HL-60 (cell line): ENCODE measurements around the gene DIO1.

Experiments used
- DNase-seq, 2 experiments: peaks; one replicate each; pipeline ENCODE4 v3.0.0-alpha.2; 2010 to 2020; ENCODE audit warnings: low read depth in 1 of 2, low spot score in 1 of 2
- H3K27ac ChIP-seq: fragments of 250-450 bp; sonication (Bioruptor Pico); replicated peaks from 2 replicates; pipeline ENCODE4 v1.5.1; 2020; ENCODE audit warnings: mild to moderate bottlenecking, moderate library complexity
- H3K27me3 ChIP-seq: fragments of 250-450 bp; sonication (Bioruptor Pico); 2 replicates; pipeline ENCODE4 v1.5.1; 2021; ENCODE audit warnings: mild to moderate bottlenecking, moderate library complexity; ENCODE audit not compliant: insufficient read depth, poor library complexity, severe bottlenecking
- H3K4me3 ChIP-seq: replicated peaks from 2 replicates; pipeline ENCODE4 v1.5.1; 2011; ENCODE audit warnings: mild to moderate bottlenecking, control low read depth, low read length; ENCODE audit not compliant: insufficient read depth
- CTCF ChIP-seq: IDR thresholded peaks from one replicate; pipeline ENCODE4 v1.5.1; 2011; ENCODE audit warnings: low read length, control low read depth, inconsistent platforms; ENCODE audit not compliant: insufficient read depth
- GABPA ChIP-seq: IDR thresholded peaks from 2 replicates; pipeline ENCODE4 v1.6.1; 2012; ENCODE audit warnings: low read depth
- POLR2AphosphoS5 ChIP-seq: IDR thresholded peaks from 2 replicates; pipeline ENCODE4 v1.6.1; 2012; ENCODE audit warnings: low read depth
- REST ChIP-seq: IDR thresholded peaks from 2 replicates; pipeline ENCODE4 v1.6.1; 2012; ENCODE audit warnings: low read depth; ENCODE audit not compliant: insufficient replicate concordance
- SPI1 ChIP-seq: IDR thresholded peaks from 2 replicates; pipeline ENCODE4 v1.6.1; 2012; ENCODE audit warnings: low read depth, mild to moderate bottlenecking, borderline replicate concordance

Gene DIO1

GRCh38 chr1:53948291-53948690 is 54.3 kb downstream of the DIO1 start:
- Histone ChIP-seq H3K27me3 (no peaks in the 10 kb centered on the region), H3K27ac (no peak overlapping the region), H3K4me3 (no peak overlapping the region)
- TF ChIP-seq POLR2AphosphoS5: no peak
- no peak for TF ChIP-seq GABPA
- TF ChIP-seq CTCF: no peak
- TF ChIP-seq SPI1: no peak
- no peak for TF ChIP-seq REST
- DNase-seq: no peak

GRCh38 chr1:53949023-53949990 is 55.3 kb downstream of the DIO1 start:
- H3K27me3 ChIP-seq: no peaks in the 10 kb centered on the region
- TF ChIP-seq CTCF (peak; percentile 23), REST (no peak)
- DNase-seq: peak in 1 of 2 experiments; percentile 44
- H3K4me3 ChIP-seq: no peak overlapping the region
- H3K27ac ChIP-seq: no peak overlapping the region

- H3K4me3 ChIP-seq: no peak overlapping the region
- TF ChIP-seq CTCF: no peak
- TF ChIP-seq SPI1: no peak
- no peak for TF ChIP-seq GABPA
- no peak for TF ChIP-seq POLR2AphosphoS5
- TF ChIP-seq REST: no peak
- DNase-seq: no peak
- no peaks in the 10 kb centered on the region for H3K27me3 ChIP-seq
- no peak overlapping the region for H3K27ac ChIP-seq
Observed at GRCh38 chr1:53951697-53952096, 57.7 kb downstream of the DIO1 start.
